Peyer's patch (tissue), 4 donors: Measurements from ENCODE around the gene KIF21A. TPM values are rescaled to one million over a fixed set of nuclear protein-coding genes. Genes with fewer than 3 reads are reported as not detected.
A peak's percentile ranks its signal among the peaks of the same experiment; 100 is the strongest.

ENCODE experiments used
- DNase-seq, 3 donors: peaks; one replicate each; pipeline ENCODE4 v3.0.0-alpha.2; 2017 to 2019
- H3K27ac ChIP-seq, 4 donors: fragments of 200-600 bp; sonication (generic); one replicate each; pipeline ENCODE4 v1.5.1; 2016 to 2019
- H3K27me3 ChIP-seq, 2 donors: fragments of 200-600 bp; sonication (generic); one replicate each; pipeline ENCODE4 v1.5.1; 2019
- H3K36me3 ChIP-seq, 3 donors: fragments of 200-600 bp; sonication (generic); one replicate each; pipeline ENCODE4 v1.5.1; 2016 to 2019
- H3K4me1 ChIP-seq, 4 donors: fragments of 200-600 bp; sonication (generic); one replicate each; pipeline ENCODE4 v1.5.1; 2016 to 2019
- H3K4me3 ChIP-seq, 4 donors: fragments of 200-600 bp; sonication (generic); 1 replicate in 3 of 4; 2 replicates in 1 of 4; pipeline ENCODE4 v1.5.1; 2016 to 2019; ENCODE audit warnings: mild to moderate bottlenecking in 1 of 4
- H3K9me3 ChIP-seq, 4 donors: fragments of 200-600 bp; sonication (generic); one replicate each; pipeline ENCODE4 v1.5.1; 2016 to 2019; ENCODE audit warnings: mild to moderate bottlenecking in 1 of 4
- CTCF ChIP-seq, 6 experiments: fragments of 450-650 bp in 4 of 6; fragments of 200-600 bp in 2 of 6; sonication (generic) in 1 of 6; IDR thresholded peaks; one replicate each; pipeline ENCODE4 v1.5.1; 2017 to 2019; ENCODE audit warnings: antibody characterized with exemption in 6 of 6, mild to moderate bottlenecking in 3 of 6, moderate library complexity in 1 of 6
- POLR2A ChIP-seq, 2 donors: fragments of 450-650 bp; IDR thresholded peaks; one replicate each; pipeline ENCODE4 v1.5.1; 2017; ENCODE audit warnings: antibody characterized with exemption in 2 of 2, mild to moderate bottlenecking in 2 of 2, moderate library complexity in 2 of 2
- total RNA-seq, 4 donors: library from RNA; depleted of rRNA; stranded (reverse); fragments of >200 nt; gene quantifications; one replicate each; pipeline ENCODE4 v1.1.0, GENCODE V29; 2016

Gene KIF21A
- total RNA-seq, 4 donors from 2014 or later: 14.7 to 41.3 (median 27.0) TPM

GRCh38 chr12:39277416-39277815, 165.5 kb downstream of the KIF21A start:
- no peak for DNase-seq
- Histone ChIP-seq H3K36me3 (no peaks in the 10 kb centered on the region), H3K4me1 (no peaks in the 10 kb centered on the region), H3K4me3 (no peak overlapping the region), H3K9me3 (no peaks in the 10 kb centered on the region), H3K27ac (no peak overlapping the region), H3K27me3 (no peaks in the 10 kb centered on the region)
- TF ChIP-seq POLR2A (IDR thresholded peaks at IDR 0.05): no peak
- no peak for TF ChIP-seq CTCF (IDR thresholded peaks at IDR 0.05)

GRCh38 chr12:39275846-39276245, 167.1 kb downstream of the KIF21A start:
- Histone ChIP-seq H3K36me3 (no peaks in the 10 kb centered on the region), H3K27me3 (no peaks in the 10 kb centered on the region), H3K9me3 (no peaks in the 10 kb centered on the region), H3K4me1 (no peaks in the 10 kb centered on the region), H3K4me3 (no peak overlapping the region), H3K27ac (no peak overlapping the region)
- no peak for TF ChIP-seq CTCF (IDR thresholded peaks at IDR 0.05)
- no peak for TF ChIP-seq POLR2A (IDR thresholded peaks at IDR 0.05)
- DNase-seq: no peak

- Histone ChIP-seq H3K4me1 (no peaks in the 10 kb centered on the region), H3K27me3 (no peaks in the 10 kb centered on the region), H3K9me3 (no peaks in the 10 kb centered on the region), H3K36me3 (no peaks in the 10 kb centered on the region), H3K4me3 (no peak overlapping the region), H3K27ac (no peak overlapping the region)
- peak in 1 of 3 donors; percentile 51 for DNase-seq
- TF ChIP-seq CTCF (IDR thresholded peaks at IDR 0.05): peak in 5 of 6 experiments; percentile 38 to 66 (median 41)
- TF ChIP-seq POLR2A (IDR thresholded peaks at IDR 0.05): no peak
These were observed 169.9 kb downstream of the KIF21A start for GRCh38 chr12:39272871-39273655.

GRCh38 chr12:39269492-39269891, 173.4 kb downstream of the KIF21A start:
- Histone ChIP-seq H3K4me3 (no peak overlapping the region), H3K4me1 (no peaks in the 10 kb centered on the region), H3K27me3 (no peaks in the 10 kb centered on the region), H3K27ac (no peak overlapping the region), H3K9me3 (no peaks in the 10 kb centered on the region), H3K36me3 (no peaks in the 10 kb centered on the region)
- no peak for DNase-seq
- no peak for TF ChIP-seq CTCF (IDR thresholded peaks at IDR 0.05)
- no peak for TF ChIP-seq POLR2A (IDR thresholded peaks at IDR 0.05)

- Histone ChIP-seq H3K9me3 (no peaks in the 10 kb centered on the region), H3K4me1 (no peaks in the 10 kb centered on the region), H3K36me3 (no peaks in the 10 kb centered on the region), H3K4me3 (no peak overlapping the region), H3K27me3 (no peaks in the 10 kb centered on the region), H3K27ac (no peak overlapping the region)
- TF ChIP-seq CTCF (IDR thresholded peaks at IDR 0.05) (no peak), POLR2A (IDR thresholded peaks at IDR 0.05) (no peak)
- no peak for DNase-seq
These were observed 175.0 kb downstream of the KIF21A start for GRCh38 chr12:39267886-39268285.
